SK-N-DZ (cell line): Measurements from ENCODE around the gene ANKLE2.
"Not testable (repeated sequence)": the region's sequence is repeated elsewhere in the genome, so short reads cannot be mapped to it uniquely, and the experiment has no call there.

Experiments used
- DNase-seq: peaks from one replicate; pipeline ENCODE4 v3.0.0-alpha.2; 2015; ENCODE audit warnings: low spot score

ANKLE2 gene

DNA sequence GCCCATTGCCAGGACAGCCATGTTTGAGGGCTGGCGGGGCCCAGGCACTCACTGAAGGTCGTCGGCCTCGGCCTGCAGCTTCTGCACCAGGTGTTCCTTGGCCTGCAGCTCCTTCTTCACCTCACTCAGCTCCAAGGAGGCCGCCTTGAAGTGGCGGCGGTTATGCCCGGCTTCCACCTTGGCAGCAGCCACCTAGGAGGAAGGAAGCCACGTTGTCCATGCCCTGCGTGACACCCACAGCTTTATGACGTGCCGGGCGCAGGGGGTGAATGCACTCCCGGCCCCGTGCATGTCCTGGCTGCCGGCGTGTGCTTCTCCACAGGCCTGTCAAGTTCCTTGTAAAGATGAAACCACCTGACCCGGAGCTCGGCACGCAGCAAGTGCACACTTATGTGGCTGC lies 16.0 kb upstream of the ANKLE2 start:
- no peak for DNase-seq

- DNase-seq, result no peak
Observed at GRCh38 chr12:132776816-132777568, 15.4 kb upstream of the ANKLE2 start.

GRCh38 chr12:132776230-132776625 lies 14.6 kb upstream of the ANKLE2 start:
- DNase-seq, result not testable (repeated sequence)

DNA sequence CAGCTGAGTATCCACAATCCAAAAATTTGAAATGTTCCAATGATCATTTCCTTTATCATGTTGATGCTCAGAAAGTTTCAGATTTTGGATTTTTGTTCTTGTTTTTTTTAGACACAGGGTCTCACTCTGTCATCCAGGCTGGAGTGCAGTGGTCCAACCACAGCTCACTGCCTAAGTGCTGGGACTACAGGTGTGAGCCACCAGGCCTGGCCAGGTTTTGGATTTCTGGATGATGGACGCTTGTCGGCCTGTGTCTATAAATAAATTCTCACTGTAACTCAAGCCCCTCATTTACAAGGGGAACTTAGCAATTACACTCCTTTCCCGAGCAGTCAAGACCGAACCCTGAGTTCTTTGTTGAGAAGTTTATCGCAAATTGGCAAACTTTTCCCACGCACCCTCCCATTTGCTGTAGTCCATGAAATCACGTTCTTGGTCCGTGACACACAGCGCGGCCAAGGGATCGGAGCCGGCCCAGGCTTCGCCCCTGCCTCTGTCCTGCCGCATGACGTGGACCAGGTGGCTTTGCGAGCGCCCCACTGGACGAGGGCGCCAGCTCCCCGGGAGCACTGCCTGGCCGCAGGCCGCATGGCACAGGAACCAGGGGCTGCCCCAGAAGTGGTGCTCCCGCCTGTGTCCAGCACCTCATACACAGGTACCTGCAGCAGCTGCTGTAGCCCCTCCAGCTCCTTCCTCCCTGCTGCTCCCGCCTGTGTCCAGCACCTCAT lies 14.0 kb upstream of the ANKLE2 start:
- DNase-seq, result no peak

GRCh38 chr12:132774646-132775275 lies 13.1 kb upstream of the ANKLE2 start:
- no peak for DNase-seq

DNA sequence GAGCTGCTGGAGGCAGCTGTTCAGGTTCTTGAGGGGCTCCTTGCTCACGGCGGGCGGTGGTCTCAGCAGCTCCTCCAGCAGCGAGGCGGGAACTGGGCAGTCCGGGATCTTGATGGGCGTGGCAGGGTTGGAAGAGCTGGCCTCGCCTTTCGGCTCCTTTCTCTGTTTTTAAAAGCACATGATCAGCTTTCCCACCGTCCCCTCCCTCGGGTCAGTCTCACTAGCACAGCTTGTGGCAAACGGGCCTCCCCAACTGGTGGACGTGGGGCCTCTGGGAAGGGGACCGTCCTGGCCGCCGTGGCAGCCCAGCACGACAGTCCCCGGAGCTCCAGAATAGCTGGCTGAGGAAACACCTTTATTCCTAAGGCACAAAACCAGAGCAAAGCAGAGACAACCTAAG lies 12.5 kb upstream of the ANKLE2 start:
- DNase-seq, result no peak

- no peak for DNase-seq
Observed at GRCh38 chr12:132773077-132773955, 11.7 kb upstream of the ANKLE2 start.

DNA sequence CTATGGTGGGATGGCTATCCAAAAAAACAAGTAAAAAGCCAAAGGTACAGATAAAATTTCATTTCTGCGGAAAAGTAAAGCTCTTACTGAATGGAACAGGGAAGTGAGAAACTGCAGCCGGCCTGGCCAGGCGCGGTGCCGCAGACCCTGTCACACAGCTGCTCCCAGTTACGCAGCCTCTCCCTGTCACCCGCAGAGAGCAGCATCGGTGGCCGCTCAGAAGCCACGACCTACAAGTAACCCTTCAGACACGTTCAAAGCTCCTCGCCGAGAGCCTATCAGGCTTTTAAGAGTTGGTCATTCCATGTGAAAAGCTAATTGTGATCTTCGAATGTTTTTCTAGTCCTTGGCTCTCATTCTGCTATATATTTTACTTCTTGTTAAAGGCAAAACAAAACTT lies 11.0 kb upstream of the ANKLE2 start:
- DNase-seq, result no peak

GRCh38 chr12:132771126-132771838 lies 9.7 kb upstream of the ANKLE2 start:
- DNase-seq, result no peak

- DNase-seq, result no peak
Observed at GRCh38 chr12:132766380-132767085, 4.9 kb upstream of the ANKLE2 start.

DNA sequence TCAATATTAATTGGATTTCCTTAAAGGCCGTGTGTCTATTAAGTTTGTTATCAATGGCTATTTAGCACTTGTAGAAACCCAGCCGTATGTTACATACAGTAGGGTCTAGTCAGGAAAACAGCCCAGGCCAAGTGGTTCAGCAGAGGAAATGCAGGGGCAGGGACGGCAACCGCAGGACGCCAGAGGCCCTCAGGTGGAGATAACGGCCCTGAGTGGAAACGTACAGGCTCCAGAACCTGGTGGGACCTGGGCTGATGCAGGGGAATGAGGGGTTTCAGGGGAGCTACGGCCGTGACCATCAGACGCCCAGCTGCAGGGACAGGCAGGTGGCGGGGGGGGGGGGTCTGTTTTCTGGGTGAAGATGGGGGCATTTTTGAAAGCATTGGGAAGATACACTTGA lies 3.7 kb upstream of the ANKLE2 start:
- DNase-seq, result no peak

- DNase-seq, result no peak
Observed at GRCh38 chr12:132764231-132764630, 2.6 kb upstream of the ANKLE2 start.

DNA sequence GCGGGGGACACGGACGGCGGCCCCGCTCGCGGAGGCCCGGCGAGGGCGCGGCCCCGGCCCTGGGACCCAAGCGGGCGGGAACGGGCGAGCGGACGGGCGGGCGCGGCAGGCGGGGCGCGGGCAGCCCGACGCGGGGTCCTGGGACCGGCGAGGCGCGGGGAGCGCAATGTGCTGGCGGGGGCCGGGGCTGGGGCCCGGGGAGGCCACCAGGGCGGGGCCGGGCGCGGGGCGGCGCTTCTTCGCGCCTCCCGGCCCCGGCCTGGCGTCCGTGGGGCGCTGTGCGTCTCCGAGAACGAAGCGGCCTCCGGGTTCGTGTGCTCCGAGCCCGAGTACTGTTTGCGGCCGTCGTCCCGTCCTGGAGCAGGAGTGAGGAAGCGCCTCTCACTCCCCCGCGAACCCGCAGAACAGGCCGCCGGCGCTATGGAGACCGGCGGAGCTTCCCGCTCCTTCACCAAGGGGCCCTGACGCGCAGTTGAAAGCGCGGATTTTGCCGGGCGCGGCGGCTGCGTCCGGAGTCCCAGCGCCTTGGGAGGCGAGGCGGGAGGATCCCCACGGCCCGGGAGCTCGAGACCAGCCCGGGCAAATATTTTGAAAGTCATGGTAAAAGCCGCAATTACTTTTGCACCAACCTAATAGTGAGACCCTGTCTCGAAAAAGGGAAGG lies 420 bp upstream of the ANKLE2 start:
- peak; percentile 90 for DNase-seq

DNA sequence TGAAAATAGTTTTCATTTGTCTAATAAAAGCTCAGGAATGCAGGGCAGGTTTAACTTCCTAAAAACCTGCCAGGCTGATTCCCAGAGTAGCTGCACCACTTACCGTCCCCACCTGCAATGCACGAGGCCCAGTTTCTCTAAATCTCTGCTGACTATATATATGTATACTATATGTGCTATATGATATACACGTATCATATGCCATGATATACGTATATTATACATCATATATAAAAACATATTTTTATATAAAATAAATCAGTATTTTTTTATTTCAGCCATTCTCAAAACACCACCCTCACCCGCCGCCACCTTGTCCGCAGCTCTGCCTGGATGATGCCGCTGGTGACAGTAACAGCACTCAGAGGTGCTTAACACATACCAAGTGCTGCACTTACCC lies 2.3 kb downstream of the ANKLE2 start:
- DNase-seq, result no peak

DNA sequence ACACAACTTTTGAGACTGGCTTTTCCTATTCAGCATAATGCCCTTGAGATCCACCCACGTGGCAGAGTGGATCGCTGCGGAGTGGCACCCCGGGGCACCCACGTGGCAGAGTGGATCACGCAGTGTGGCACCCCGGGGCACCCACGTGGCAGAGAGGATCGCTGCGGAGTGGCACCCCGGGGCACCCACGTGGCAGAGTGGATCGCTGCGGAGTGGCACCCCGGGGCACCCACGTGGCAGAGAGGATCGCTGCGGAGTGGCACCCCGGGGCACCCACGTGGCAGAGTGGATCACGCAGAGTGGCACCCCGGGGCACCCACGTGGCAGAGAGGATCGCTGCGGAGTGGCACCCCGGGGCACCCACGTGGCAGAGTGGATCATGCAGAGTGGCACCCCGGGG lies 2.8 kb downstream of the ANKLE2 start:
- DNase-seq, result not testable (repeated sequence)

GRCh38 chr12:132754160-132754932 lies 7.3 kb downstream of the ANKLE2 start:
- no peak for DNase-seq

GRCh38 chr12:132753670-132754069 lies 8.0 kb downstream of the ANKLE2 start:
- DNase-seq, result not testable (repeated sequence)

DNA sequence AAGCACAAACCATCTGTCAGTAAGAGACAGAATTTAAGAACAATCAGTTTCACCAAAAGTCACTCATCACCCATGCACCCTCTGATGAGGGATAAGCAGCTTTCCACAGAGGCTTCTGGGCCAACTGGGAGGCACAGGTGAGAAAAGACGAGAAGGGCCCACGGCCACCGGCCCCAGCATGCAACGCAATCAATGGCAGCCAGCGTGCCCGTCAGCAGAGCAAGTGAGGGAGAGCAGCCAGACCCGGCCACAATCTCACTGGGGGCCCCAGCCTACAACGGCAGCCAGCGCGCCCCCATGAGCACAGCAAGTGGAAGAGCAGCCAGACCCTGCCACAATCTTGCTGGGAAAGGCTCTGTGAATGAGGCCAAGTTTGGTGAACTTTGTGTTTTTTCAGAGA lies 13.3 kb downstream of the ANKLE2 start:
- DNase-seq, result no peak

DNA sequence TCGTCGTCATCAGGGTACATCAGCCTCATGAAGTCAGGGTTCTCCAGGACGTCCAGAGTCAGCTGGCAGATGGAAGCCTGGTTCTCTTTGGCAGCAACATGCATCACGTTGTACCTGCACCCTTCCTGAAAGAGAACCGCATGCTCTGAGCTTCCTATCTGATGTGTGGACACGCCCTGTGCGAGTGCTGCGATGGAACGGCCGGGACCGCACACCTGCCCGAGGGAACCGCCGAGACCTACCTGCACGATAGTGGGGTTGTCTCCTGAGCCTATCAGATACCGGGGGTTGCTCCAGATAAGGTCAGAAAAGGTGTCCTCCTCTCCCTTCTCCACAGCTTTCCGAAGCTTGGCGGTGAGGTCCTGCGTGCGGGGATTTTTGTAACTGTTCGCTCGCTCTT lies 13.7 kb downstream of the ANKLE2 start:
- DNase-seq, result no peak
